Right ventricle myocardium inferior (tissue), 1 donor: Measurements from ENCODE around the gene ADGRV1. TPM values are rescaled to one million over a fixed set of nuclear protein-coding genes. Genes with fewer than 3 reads are reported as not detected.
"Not testable (repeated sequence)": the region's sequence is repeated elsewhere in the genome, so short reads cannot be mapped to it uniquely, and the experiment has no call there.

Experiments
- ATAC-seq: fragments of 200-7000 bp; cut with Tn5 transposase; one replicate; pipeline ENCODE4 v1.9.1; 2020; ENCODE audit warnings: mild to moderate bottlenecking, moderate library complexity
- DNase-seq: peaks from one replicate; pipeline ENCODE4 v3.0.0; 2021; ENCODE audit errors: missing footprints
- intact Hi-C: fragments of 100-400 bp; cut with DNase I; formaldehyde crosslinking; loops from one replicate; pipeline ENCODE4 v1.11.0; 2022
- total RNA-seq: library from RNA; stranded (reverse); fragmentation: NEBNext Ultra II Directional; extraction: Animal tissue kit (Norgen Biotek cat#: 25700); gene quantifications from one replicate; pipeline ENCODE4 v1.2.1, GENCODE V29; 2021
- donor health status: DM: no; HTN: yes; CAD: no; lungs with severe emphysema.

The ADGRV1 gene
- total RNA-seq, 1 donor from 2014 or later = not detected

GRCh38 chr5:91018712-91019371, 460.2 kb downstream of the ADGRV1 start:
- ATAC-seq (no peak), DNase-seq (no peak)
- intact Hi-C loops = no loop called here

GRCh38 chr5:91020065-91020800, 461.6 kb downstream of the ADGRV1 start:
- DNase-seq = no peak
- intact Hi-C loops = no loop called here
- ATAC-seq = no peak

GRCh38 chr5:91022518-91022917, 463.9 kb downstream of the ADGRV1 start:
- intact Hi-C loops = no loop called here
- ATAC-seq = no peak
- DNase-seq = no peak

GRCh38 chr5:91024206-91024605, 465.6 kb downstream of the ADGRV1 start:
- DNase-seq = no peak
- ATAC-seq = no peak
- intact Hi-C loops = no loop called here

- intact Hi-C loops = no loop called here
- ATAC-seq = peak; percentile 57
These were observed 466.1 kb downstream of the ADGRV1 start for GRCh38 chr5:91024727-91025126.

GRCh38 chr5:91025449-91025848, 466.9 kb downstream of the ADGRV1 start:
- intact Hi-C loops = no loop called here
- DNase-seq = no peak

More at GRCh38 chr5:91024727-91025126, 466.1 kb downstream of the ADGRV1 start:
- no peak for DNase-seq

GRCh38 chr5:91025956-91026355, 467.4 kb downstream of the ADGRV1 start:
- ATAC-seq (no peak), DNase-seq (no peak)
- intact Hi-C loops = no loop called here

More at GRCh38 chr5:91025449-91025848, 466.9 kb downstream of the ADGRV1 start:
- ATAC-seq = no peak

- no peak for DNase-seq
- intact Hi-C loops = no loop called here
- ATAC-seq = no peak
These were observed 467.9 kb downstream of the ADGRV1 start for GRCh38 chr5:91026466-91026865.

GRCh38 chr5:91027405-91028139, 469.0 kb downstream of the ADGRV1 start:
- intact Hi-C loops = no loop called here
- DNase-seq (no peak), ATAC-seq (no peak)

- DNase-seq = no peak
- no peak for ATAC-seq
- intact Hi-C loops = no loop called here
These were observed 469.9 kb downstream of the ADGRV1 start for GRCh38 chr5:91028499-91028956.

- intact Hi-C loops = no loop called here
- no peak for DNase-seq
- no peak for ATAC-seq
These were observed 472.2 kb downstream of the ADGRV1 start for GRCh38 chr5:91030521-91031401.

GRCh38 chr5:91031402-91031752, 472.8 kb downstream of the ADGRV1 start:
- DNase-seq = no peak
- no peak for ATAC-seq
- intact Hi-C loops = no loop called here

- no peak for DNase-seq
- ATAC-seq = no peak
- intact Hi-C loops = no loop called here
These were observed 473.5 kb downstream of the ADGRV1 start for GRCh38 chr5:91032125-91032524.

- no peak for DNase-seq
- intact Hi-C loops = no loop called here
- no peak for ATAC-seq
These were observed 474.8 kb downstream of the ADGRV1 start for GRCh38 chr5:91033370-91033769.

GRCh38 chr5:91038180-91038808, 479.7 kb downstream of the ADGRV1 start:
- intact Hi-C loops = no loop called here
- ATAC-seq = no peak
- no peak for DNase-seq

- intact Hi-C loops, ATAC-seq, DNase-seq: not testable (repeated sequence)
These were observed 482.5 kb downstream of the ADGRV1 start for GRCh38 chr5:91041132-91041531.

GRCh38 chr5:91042247-91042935, 483.8 kb downstream of the ADGRV1 start:
- no peak for DNase-seq

GRCh38 chr5:91042936-91043255, 484.3 kb downstream of the ADGRV1 start:
- DNase-seq (no peak), ATAC-seq (peak; percentile 16)
- intact Hi-C loops = no loop called here

More at GRCh38 chr5:91042247-91042935, 483.8 kb downstream of the ADGRV1 start:
- no peak for ATAC-seq
- intact Hi-C loops = no loop called here
